ENCODE data around the gene MYO15B. TPM values are rescaled to one million over a fixed set of nuclear protein-coding genes. Genes with fewer than 3 reads are reported as not detected.

The MYO15B gene
- total RNA-seq, 2 donors from 2014 or later, result 210 to 462 TPM

- Histone ChIP-seq H3K4me1 (peaks cover 3% of the 10 kb centered on the region), H3K9ac (ENCODE audit: low read depth in 2 of 2, low read length in 2 of 2) (no peak overlapping the region), H3K4me3 (no peak overlapping the region), H3K9me3 (no peaks in the 10 kb centered on the region), H3K27ac (no peak overlapping the region), H3K36me3 (no peaks in the 10 kb centered on the region), H3K27me3 (no peaks in the 10 kb centered on the region)
- no peak for DNase-seq
- intact Hi-C loops (cut with DNase I), result no loop called here
- no peak for TF ChIP-seq CTCF (IDR thresholded peaks at IDR 0.05)
Observed at GRCh38 chr17:75603123-75603522, 15.5 kb downstream of the MYO15B start.

- no peaks in the 10 kb centered on the region for H3K9me3 ChIP-seq
- H3K27me3 ChIP-seq, result no peaks in the 10 kb centered on the region
- no peak for TF ChIP-seq CTCF (IDR thresholded peaks at IDR 0.05)
- H3K4me3 ChIP-seq, result no peak overlapping the region
- peak; percentile 61 for DNase-seq
- H3K9ac ChIP-seq (ENCODE audit: low read depth in 2 of 2, low read length in 2 of 2), result peak overlapping the region in 1 of 2 donors; percentile 40
- peaks cover 3% of the 10 kb centered on the region for H3K4me1 ChIP-seq
- intact Hi-C loops (cut with DNase I), result no loop called here
- no peak overlapping the region for H3K27ac ChIP-seq
- no peaks in the 10 kb centered on the region for H3K36me3 ChIP-seq
Observed at GRCh38 chr17:75604034-75604695, 16.6 kb downstream of the MYO15B start.

- Histone ChIP-seq H3K27ac (no peak overlapping the region), H3K9me3 (no peaks in the 10 kb centered on the region), H3K4me1 (peaks cover 8% of the 10 kb centered on the region), H3K9ac (ENCODE audit: low read depth in 2 of 2, low read length in 2 of 2) (no peak overlapping the region), H3K27me3 (no peaks in the 10 kb centered on the region), H3K36me3 (no peaks in the 10 kb centered on the region), H3K4me3 (no peak overlapping the region)
- no peak for DNase-seq
- TF ChIP-seq CTCF (IDR thresholded peaks at IDR 0.05), result no peak
- intact Hi-C loops (cut with DNase I), result no loop called here
Observed at GRCh38 chr17:75605790-75606189, 18.2 kb downstream of the MYO15B start.

- Histone ChIP-seq H3K27ac (peak overlapping the region; percentile 32), H3K36me3 (no peaks in the 10 kb centered on the region), H3K4me3 (no peak overlapping the region), H3K9me3 (no peaks in the 10 kb centered on the region), H3K4me1 (peaks cover 8% of the 10 kb centered on the region), H3K9ac (ENCODE audit: low read depth in 2 of 2, low read length in 2 of 2) (no peak overlapping the region), H3K27me3 (no peaks in the 10 kb centered on the region)
- DNase-seq, result no peak
- intact Hi-C loops (cut with DNase I), result no loop called here
- no peak for TF ChIP-seq CTCF (IDR thresholded peaks at IDR 0.05)
Observed at GRCh38 chr17:75607086-75607485, 19.5 kb downstream of the MYO15B start.

- H3K9ac ChIP-seq (ENCODE audit: low read depth in 2 of 2, low read length in 2 of 2), result peak overlapping the region; percentile 48 to 81
- no peaks in the 10 kb centered on the region for H3K36me3 ChIP-seq
- H3K4me3 ChIP-seq, result peak overlapping the region; percentile 11
- H3K27me3 ChIP-seq, result no peaks in the 10 kb centered on the region
- peak; percentile 92 for DNase-seq
- peaks cover 4% of the 10 kb centered on the region for H3K4me1 ChIP-seq
- no peaks in the 10 kb centered on the region for H3K9me3 ChIP-seq
- no peak for TF ChIP-seq CTCF (IDR thresholded peaks at IDR 0.05)
- intact Hi-C loops (cut with DNase I), result no loop called here
- H3K27ac ChIP-seq, result peak overlapping the region; percentile 81
Observed at GRCh38 chr17:75610103-75610984, 22.7 kb downstream of the MYO15B start.

Measured in colonic mucosa (tissue), 4 donors.